ENCODE results near the gene UBE4B. TPM values are rescaled to one million over a fixed set of nuclear protein-coding genes. Genes with fewer than 3 reads are reported as not detected.

UBE4B gene
- total and polyA plus RNA-seq, 7 donors, result 28.8 to 90.9 (median 48.5) TPM

- ATAC-seq, result no peak
- H3K9me3 ChIP-seq, result no peaks in the 10 kb centered on the region
- no peak overlapping the region for H3K27ac ChIP-seq
- H3K36me3 ChIP-seq (ENCODE audit: insufficient read depth in 1 of 2, low read depth in 1 of 2), result peaks cover 0 to 26% of the 10 kb centered on the region in 2 donors
- H3K27me3 ChIP-seq (ENCODE audit: insufficient read depth in 3 of 3, low read length in 2 of 3), result no peaks in the 10 kb centered on the region
- no peak for TF ChIP-seq CTCF (IDR thresholded peaks at IDR 0.05)
- no peak overlapping the region for H3K4me3 ChIP-seq
- intact Hi-C loops (cut with DNase I), result no loop called here
- WGBS, 3 donors, result 96 to 97% (median 96%) methylated on average over 9 of the region's 9 CpGs
- DNase-seq, result no peak
- H3K4me1 ChIP-seq, result no peaks in the 10 kb centered on the region
These were observed 43.0 kb downstream of the UBE4B start for GRCh38 chr1:10075732-10076131.

- Histone ChIP-seq H3K36me3 (ENCODE audit: insufficient read depth in 1 of 2, low read depth in 1 of 2) (peaks cover 0 to 9% of the 10 kb centered on the region in 2 donors), H3K9me3 (no peaks in the 10 kb centered on the region), H3K27ac (no peak overlapping the region), H3K4me1 (peaks cover 3% of the 10 kb centered on the region), H3K27me3 (ENCODE audit: insufficient read depth in 3 of 3, low read length in 2 of 3) (no peaks in the 10 kb centered on the region), H3K4me3 (no peak overlapping the region)
- 88 to 91% (median 90%) methylated on average over 4 of the region's 4 CpGs for WGBS, 3 donors
- no peak for TF ChIP-seq CTCF (IDR thresholded peaks at IDR 0.05)
- ATAC-seq (no peak), DNase-seq (no peak)
- intact Hi-C loops (cut with DNase I), result no loop called here
These were observed 45.7 kb downstream of the UBE4B start for GRCh38 chr1:10078494-10078893.

- Histone ChIP-seq H3K27me3 (ENCODE audit: insufficient read depth in 3 of 3, low read length in 2 of 3) (no peaks in the 10 kb centered on the region), H3K36me3 (ENCODE audit: insufficient read depth in 1 of 2, low read depth in 1 of 2) (peaks cover 0 to 9% of the 10 kb centered on the region in 2 donors), H3K27ac (no peak overlapping the region), H3K4me1 (peaks cover 5% of the 10 kb centered on the region), H3K9me3 (no peaks in the 10 kb centered on the region), H3K4me3 (no peak overlapping the region)
- no peak for DNase-seq
- intact Hi-C loops (cut with DNase I), result no loop called here
- no peak for ATAC-seq
- no peak for TF ChIP-seq CTCF (IDR thresholded peaks at IDR 0.05)
- 95 to 100% (median 96%) methylated on average over 1 of the region's 1 CpG for WGBS, 3 donors
These were observed 47.8 kb downstream of the UBE4B start for GRCh38 chr1:10080523-10080922.

GRCh38 chr1:10082785-10083479, 50.2 kb downstream of the UBE4B start:
- intact Hi-C loops (cut with DNase I), result no loop called here
- TF ChIP-seq CTCF (IDR thresholded peaks at IDR 0.05), result no peak

GRCh38 chr1:10084045-10084444, 51.3 kb downstream of the UBE4B start:
- Histone ChIP-seq H3K27me3 (ENCODE audit: insufficient read depth in 3 of 3, low read length in 2 of 3) (no peaks in the 10 kb centered on the region), H3K9me3 (no peaks in the 10 kb centered on the region), H3K4me1 (peaks cover 5% of the 10 kb centered on the region), H3K27ac (no peak overlapping the region), H3K36me3 (ENCODE audit: insufficient read depth in 1 of 2, low read depth in 1 of 2) (peaks cover 0 to 12% of the 10 kb centered on the region in 2 donors), H3K4me3 (no peak overlapping the region)
- no peak for TF ChIP-seq CTCF (IDR thresholded peaks at IDR 0.05)
- DNase-seq (no peak), ATAC-seq (peak in 2 of 4 donors; percentile 32 to 36)
- WGBS, 3 donors, result 46 to 88% (median 66%) methylated on average over 3 of the region's 3 CpGs
- intact Hi-C loops (cut with DNase I), result no loop called here

More at GRCh38 chr1:10082785-10083479, 50.2 kb downstream of the UBE4B start:
- Histone ChIP-seq H3K4me1 (peaks cover 5% of the 10 kb centered on the region), H3K27me3 (ENCODE audit: insufficient read depth in 3 of 3, low read length in 2 of 3) (no peaks in the 10 kb centered on the region), H3K36me3 (ENCODE audit: insufficient read depth in 1 of 2, low read depth in 1 of 2) (peaks cover 0 to 12% of the 10 kb centered on the region in 2 donors), H3K4me3 (no peak overlapping the region), H3K9me3 (no peaks in the 10 kb centered on the region), H3K27ac (no peak overlapping the region)
- WGBS, 3 donors, result 88 to 94% (median 92%) methylated on average over 3 of the region's 3 CpGs
- no peak for DNase-seq
- no peak for ATAC-seq
